ENCODE results near the gene SCAF1. TPM values are rescaled to one million over a fixed set of nuclear protein-coding genes. Genes with fewer than 3 reads are reported as not detected.

The SCAF1 gene
- total RNA-seq, 4 donors from 2014 or later: 17.5 to 38.4 (median 25.8) TPM

- 92 to 97% methylated on average over 23 to 27 of the region's 29 CpGs for WGBS, 2 donors
- no peaks in the 10 kb centered on the region for H3K27me3 ChIP-seq
- TF ChIP-seq CTCF (IDR thresholded peaks at IDR 0.05) (no peak), POLR2A (IDR thresholded peaks at IDR 0.05) (no peak)
- peaks cover 5 to 11% of the 10 kb centered on the region in 2 donors for H3K4me1 ChIP-seq
- intact Hi-C loops (cut with DNase I): loop anchor here (5.0 kb wide), 1 partner anchor 40 kb away; no protein-coding TSS in a partner anchor
- H3K36me3 ChIP-seq: peaks cover 48 to 71% of the 10 kb centered on the region in 2 donors
- DNase-seq: no peak
- H3K4me3 ChIP-seq (replicated peaks in 1 of 3): no peak overlapping the region
- H3K9me3 ChIP-seq: no peaks in the 10 kb centered on the region
- H3K27ac ChIP-seq: no peak overlapping the region
These were observed 44.4 kb upstream of the SCAF1 start for GRCh38 chr19:49597703-49597974.

- TF ChIP-seq CTCF (IDR thresholded peaks at IDR 0.05): no peak
- no peak for TF ChIP-seq POLR2A (IDR thresholded peaks at IDR 0.05)
- H3K27me3 ChIP-seq: no peaks in the 10 kb centered on the region
- H3K36me3 ChIP-seq: peaks cover 60 to 83% of the 10 kb centered on the region in 2 donors
- H3K4me3 ChIP-seq (replicated peaks in 1 of 3): no peak overlapping the region
- intact Hi-C loops (cut with DNase I): loop anchor here (5.0 kb wide), 1 partner anchor 38 kb away; no protein-coding TSS in a partner anchor
- no peaks in the 10 kb centered on the region for H3K4me1 ChIP-seq
- H3K27ac ChIP-seq: no peak overlapping the region
- no peaks in the 10 kb centered on the region for H3K9me3 ChIP-seq
- WGBS, 2 donors: 91 to 93% methylated on average over 23 to 25 of the region's 26 CpGs
- DNase-seq: no peak
These were observed 42.4 kb upstream of the SCAF1 start for GRCh38 chr19:49599378-49600295.

GRCh38 chr19:49601482-49602038 is 40.4 kb upstream of the SCAF1 start:
- Histone ChIP-seq H3K4me3 (replicated peaks in 1 of 3) (no peak overlapping the region), H3K4me1 (no peaks in the 10 kb centered on the region), H3K27me3 (no peaks in the 10 kb centered on the region), H3K36me3 (peaks cover 51 to 72% of the 10 kb centered on the region in 2 donors), H3K27ac (no peak overlapping the region), H3K9me3 (no peaks in the 10 kb centered on the region)
- no peak for TF ChIP-seq POLR2A (IDR thresholded peaks at IDR 0.05)
- TF ChIP-seq CTCF (IDR thresholded peaks at IDR 0.05): no peak
- 95% methylated on average over 25 to 38 of the region's 38 CpGs for WGBS, 2 donors
- DNase-seq: no peak
- intact Hi-C loops (cut with DNase I): no loop called here

- no peak overlapping the region for H3K4me3 ChIP-seq (replicated peaks in 1 of 3)
- no peak for TF ChIP-seq CTCF (IDR thresholded peaks at IDR 0.05)
- TF ChIP-seq POLR2A (IDR thresholded peaks at IDR 0.05): no peak
- intact Hi-C loops (cut with DNase I): no loop called here
- 100% methylated on average over 2 of the region's 2 CpGs for WGBS, 2 donors
- no peaks in the 10 kb centered on the region for H3K4me1 ChIP-seq
- no peaks in the 10 kb centered on the region for H3K9me3 ChIP-seq
- H3K27ac ChIP-seq: no peak overlapping the region
- no peak for DNase-seq
- peaks cover 48 to 60% of the 10 kb centered on the region in 2 donors for H3K36me3 ChIP-seq
- H3K27me3 ChIP-seq: no peaks in the 10 kb centered on the region
These were observed 39.2 kb upstream of the SCAF1 start for GRCh38 chr19:49602806-49603205.

GRCh38 chr19:49605605-49606004 is 36.4 kb upstream of the SCAF1 start:
- TF ChIP-seq POLR2A (IDR thresholded peaks at IDR 0.05) (no peak), CTCF (IDR thresholded peaks at IDR 0.05) (no peak)
- H3K27me3 ChIP-seq: no peaks in the 10 kb centered on the region
- WGBS, 2 donors: 88 to 89% methylated on average over 5 to 7 of the region's 7 CpGs
- no peaks in the 10 kb centered on the region for H3K4me1 ChIP-seq
- no peak overlapping the region for H3K27ac ChIP-seq
- intact Hi-C loops (cut with DNase I): no loop called here
- no peak for DNase-seq
- H3K9me3 ChIP-seq: no peaks in the 10 kb centered on the region
- peaks cover 39 to 45% of the 10 kb centered on the region in 2 donors for H3K36me3 ChIP-seq
- H3K4me3 ChIP-seq (replicated peaks in 1 of 3): no peak overlapping the region
